K562 (cell line): ENCODE results near the gene MICAL2. TPM values are rescaled to one million over a fixed set of nuclear protein-coding genes. Genes with fewer than 3 reads are reported as not detected.

Experiments used
- ATAC-seq: fragments of 200-7000 bp; cut with Tn5 transposase; 3 replicates; pipeline ENCODE4 v1.9.1; 2020; ENCODE audit warnings: moderate library complexity
- BruUV-seq: library from RNA; stranded (reverse); fragments of 400-500 nt; replicated peaks from 2 replicates; lab custom pipeline; 2021; lab: Mats Ljungman, UMichigan
- CTCF ChIA-PET: fragments of 300-600 bp; formaldehyde crosslinking; extraction: SDS; loops from one replicate; lab custom pipeline; 2021; ENCODE audit warnings: low intra/inter-chr PET ratio; lab: Yijun Ruan, JAX
- POLR2A ChIA-PET: fragments of 300-600, 350-650 bp; sonication (Branson Sonifier 250); formaldehyde crosslinking; extraction: SDS; loops from one replicate; lab custom pipeline; 2021; ENCODE audit warnings: antibody characterized with exemption, inconsistent platforms; lab: Yijun Ruan, JAX
- DNase-seq, 4 experiments: peaks; one replicate each; pipeline versions ENCODE4 v3.0.0 to v3.0.0-alpha.2; 2011 to 2018; ENCODE audit warnings: low spot score in 3 of 4, mixed read lengths in 3 of 4; ENCODE audit errors: extremely low read depth in 1 of 4
- FAIRE-seq: peaks from 2 replicates; lab custom pipeline; 2011; peaks lifted over from hg19 to GRCh38; lab: Jason Lieb, UNC
- H2AFZ ChIP-seq: 2 replicates; pipeline ENCODE4 v1.6.0; 2011; ENCODE audit warnings: low read depth, low read length, control low read depth, inconsistent platforms
- H3K27ac ChIP-seq: fragments of 200-600 bp; 3 replicates; pipeline ENCODE4 v1.8.0; 2011; ENCODE audit warnings: low read depth, mild to moderate bottlenecking, control low read depth, inconsistent platforms, low read length, moderate library complexity, mixed read lengths; ENCODE audit errors: extremely low read depth
- H3K27me3 ChIP-seq, 2 experiments: fragments of 300-600 bp in 1 of 2; 2 replicates in 1 of 2; 3 replicates in 1 of 2; pipeline versions ENCODE4 v1.6.0 to v1.8.0; 2011; ENCODE audit warnings: inconsistent platforms in 2 of 2, low read length in 2 of 2, mild to moderate bottlenecking in 1 of 2, mixed read lengths in 1 of 2, moderate library complexity in 1 of 2; ENCODE audit not compliant: control insufficient read depth in 2 of 2, insufficient read depth in 2 of 2
- H3K36me3 ChIP-seq: fragments of 300-600 bp; 3 replicates; pipeline ENCODE4 v1.8.0; 2011; ENCODE audit warnings: mild to moderate bottlenecking, low read length, inconsistent platforms; ENCODE audit not compliant: control insufficient read depth, insufficient read depth
- H3K4me1 ChIP-seq, 2 experiments: fragments of 200-600 bp in 1 of 2; replicated peaks in 1 of 2; 2 replicates in 1 of 2; 3 replicates in 1 of 2; pipeline versions ENCODE4 v1.5.1 to v1.8.0; 2011; ENCODE audit warnings: inconsistent platforms in 2 of 2, low read length in 2 of 2, mild to moderate bottlenecking in 1 of 2, mixed read lengths in 1 of 2, moderate library complexity in 1 of 2; ENCODE audit not compliant: control insufficient read depth in 2 of 2, insufficient read depth in 2 of 2
- H3K4me2 ChIP-seq: 2 replicates; pipeline ENCODE4 v1.6.1; 2011; ENCODE audit warnings: low read length, control low read depth, inconsistent platforms, mixed read lengths; ENCODE audit not compliant: insufficient read depth
- H3K4me3 ChIP-seq: fragments of 200-600 bp; sonication (generic), shearing (Covaris generic); 2 replicates; pipeline ENCODE4 v1.5.1; 2016; ENCODE audit warnings: control low read depth, inconsistent platforms
- H3K79me2 ChIP-seq: fragments of 200-600 bp; 3 replicates; pipeline ENCODE4 v1.8.0; 2011; ENCODE audit warnings: low read length, inconsistent platforms; ENCODE audit not compliant: control insufficient read depth, insufficient read depth
- H3K9ac ChIP-seq, 2 experiments: 2 replicates each; pipeline versions ENCODE4 v1.6.0 to v1.6.1; 2011; ENCODE audit warnings: low read depth in 2 of 2, low read length in 2 of 2, control low read depth in 1 of 2, inconsistent platforms in 1 of 2, mild to moderate bottlenecking in 1 of 2, mixed read lengths in 1 of 2; ENCODE audit not compliant: insufficient read depth in 1 of 2
- H3K9me1 ChIP-seq: one replicate; pipeline ENCODE4 v1.6.0; 2011; ENCODE audit warnings: inconsistent platforms, mild to moderate bottlenecking, low read length, moderate library complexity; ENCODE audit not compliant: control insufficient read depth, insufficient read depth
- H3K9me3 ChIP-seq: replicated peaks from 2 replicates; pipeline ENCODE4 v1.5.1; 2011; ENCODE audit warnings: low read depth, low read length, inconsistent platforms; ENCODE audit not compliant: control insufficient read depth, insufficient read depth
- H4K20me1 ChIP-seq: replicated peaks from 2 replicates; pipeline ENCODE4 v1.6.1; 2011; ENCODE audit warnings: low read length, inconsistent platforms, mixed read lengths; ENCODE audit not compliant: control insufficient read depth, insufficient read depth
- ARID4B ChIP-seq: sonication (generic); formaldehyde crosslinking; IDR thresholded peaks from 2 replicates; pipeline ENCODE4 v1.8.0; 2022; ENCODE audit warnings: mild to moderate bottlenecking, missing genetic modification reagents
- ATF7 ChIP-seq: fragments of 450-650 bp; IDR thresholded peaks from 2 replicates; pipeline ENCODE4 v1.7.1; 2014; ENCODE audit warnings: mild to moderate bottlenecking, moderate library complexity
- CBX8 ChIP-seq: fragments of 200-600 bp; sonication (generic); IDR thresholded peaks from 2 replicates; pipeline ENCODE4 v1.6.1; 2012; ENCODE audit warnings: borderline replicate concordance, mixed run types, low read depth, mild to moderate bottlenecking, moderate library complexity, mixed read lengths, low read length, control low read depth, inconsistent platforms; ENCODE audit not compliant: poor library complexity, severe bottlenecking; ENCODE audit errors: extremely low read depth
- HDAC2 ChIP-seq: fragments of 450-650 bp; IDR thresholded peaks from 2 replicates; pipeline ENCODE4 v1.6.1; 2016; ENCODE audit warnings: mild to moderate bottlenecking
- HES1 ChIP-seq: fragments of 450-650 bp; IDR thresholded peaks from 2 replicates; pipeline ENCODE4 v1.6.1; 2016; ENCODE audit warnings: low read depth, mild to moderate bottlenecking, moderate library complexity
- HSF4 ChIP-seq: fragments of 250-450 bp; sonication (Bioruptor Pico); IDR thresholded peaks from 2 replicates; pipeline ENCODE4 v2.1.2; 2022; ENCODE audit warnings: mild to moderate bottlenecking, moderate library complexity, borderline replicate concordance
- MEIS2 ChIP-seq: fragments of 450-650 bp; IDR thresholded peaks from 2 replicates; pipeline ENCODE4 v1.6.1; 2014; ENCODE audit warnings: mild to moderate bottlenecking; ENCODE audit not compliant: partially characterized antibody
- NCOA4 ChIP-seq: fragments of 450-650 bp; IDR thresholded peaks from 2 replicates; pipeline ENCODE4 v1.6.1; 2018; ENCODE audit warnings: mild to moderate bottlenecking; ENCODE audit not compliant: partially characterized antibody
- ZFX ChIP-seq: sonication (generic); formaldehyde crosslinking; IDR thresholded peaks from 2 replicates; pipeline ENCODE4 v1.8.0; 2022; ENCODE audit warnings: mild to moderate bottlenecking, missing genetic modification reagents, moderate library complexity
- ZNF140 ChIP-seq: fragments of 250-450 bp; sonication (Bioruptor Pico); IDR thresholded peaks from 2 replicates; pipeline ENCODE4 v1.8.0; 2021; ENCODE audit warnings: moderate library complexity, mild to moderate bottlenecking, inconsistent platforms
- ZNF785 ChIP-seq: fragments of 250-450 bp; sonication (Bioruptor Pico); IDR thresholded peaks from 2 replicates; pipeline ENCODE4 v1.4.0; 2020; ENCODE audit warnings: mild to moderate bottlenecking
- WGBS: fragments of 100-300 bp; shearing (Covaris generic); methylation state at CpG from one replicate; pipeline ENCODE4 v1.1.6; 2016; ENCODE audit warnings: low coverage, mixed read lengths; ENCODE audit not compliant: insufficient coverage; ENCODE audit errors: missing lambda C conversion rate; 5-methylcytosine and 5-hydroxymethylcytosine counted together
- in situ Hi-C: fragments of 300-500 bp; cut with MboI; formaldehyde crosslinking; loops from 4 replicates; pipeline ENCODE4 v1.15.0; 2018; ENCODE audit warnings: inconsistent platforms, mixed read lengths
- intact Hi-C: fragments of 100-400 bp; cut with micrococcal nuclease; formaldehyde crosslinking; loops from 2 replicates; pipeline ENCODE4 v1.14.2; 2022
- polyA plus RNA-seq, 8 experiments: library from polyadenylated mRNA; depleted of rRNA in 4 of 8; stranded (reverse) in 5 of 8; unstranded in 3 of 8; fragments of >200 nt; fragmentation: Nextera tagmentation in 2 of 8; fragmentation: Illumina TruSeq in 1 of 8; extraction: Ambion mirVana in 2 of 8; extraction: Trizol in 1 of 8; gene quantifications; 2 replicates each; pipeline versions ENCODE4 v1.2.1 to v1.2.3, GENCODE V29; 2011 to 2014; ENCODE audit warnings: inconsistent platforms in 1 of 8, missing spikeins in 1 of 8
- total RNA-seq, 7 experiments: library from RNA; depleted of rRNA in 6 of 7; stranded (reverse); fragments of >200 nt in 6 of 7; fragmentation: Illumina TruSeq in 2 of 7; extraction: Trizol in 2 of 7; gene quantifications; 2 replicates each; pipeline versions ENCODE4 v1.2.1 to v1.2.3, GENCODE V29; 2011 to 2021; ENCODE audit warnings: low replicate concordance in 1 of 7
- TF ChIP-seq, protein P1 (sequence below), 2 experiments: fragments of 450-650 bp in 1 of 2; IDR thresholded peaks; 2 replicates each; pipeline ENCODE4 v1.6.1; 2011 to 2017; ENCODE audit warnings: low read depth in 2 of 2, antibody characterized with exemption in 1 of 2, borderline replicate concordance in 1 of 2, low read length in 1 of 2, mild to moderate bottlenecking in 1 of 2, mixed read lengths in 1 of 2; ENCODE audit not compliant: control insufficient read depth in 1 of 2

Gene MICAL2
- total and polyA plus RNA-seq, 9 of the 15 experiments (the other 6 are each of a cell fraction or from before 2014, with no cell fraction given), result 4.7 to 64.2 (median 33.6) TPM

- TF ChIP-seq, protein P1, sequence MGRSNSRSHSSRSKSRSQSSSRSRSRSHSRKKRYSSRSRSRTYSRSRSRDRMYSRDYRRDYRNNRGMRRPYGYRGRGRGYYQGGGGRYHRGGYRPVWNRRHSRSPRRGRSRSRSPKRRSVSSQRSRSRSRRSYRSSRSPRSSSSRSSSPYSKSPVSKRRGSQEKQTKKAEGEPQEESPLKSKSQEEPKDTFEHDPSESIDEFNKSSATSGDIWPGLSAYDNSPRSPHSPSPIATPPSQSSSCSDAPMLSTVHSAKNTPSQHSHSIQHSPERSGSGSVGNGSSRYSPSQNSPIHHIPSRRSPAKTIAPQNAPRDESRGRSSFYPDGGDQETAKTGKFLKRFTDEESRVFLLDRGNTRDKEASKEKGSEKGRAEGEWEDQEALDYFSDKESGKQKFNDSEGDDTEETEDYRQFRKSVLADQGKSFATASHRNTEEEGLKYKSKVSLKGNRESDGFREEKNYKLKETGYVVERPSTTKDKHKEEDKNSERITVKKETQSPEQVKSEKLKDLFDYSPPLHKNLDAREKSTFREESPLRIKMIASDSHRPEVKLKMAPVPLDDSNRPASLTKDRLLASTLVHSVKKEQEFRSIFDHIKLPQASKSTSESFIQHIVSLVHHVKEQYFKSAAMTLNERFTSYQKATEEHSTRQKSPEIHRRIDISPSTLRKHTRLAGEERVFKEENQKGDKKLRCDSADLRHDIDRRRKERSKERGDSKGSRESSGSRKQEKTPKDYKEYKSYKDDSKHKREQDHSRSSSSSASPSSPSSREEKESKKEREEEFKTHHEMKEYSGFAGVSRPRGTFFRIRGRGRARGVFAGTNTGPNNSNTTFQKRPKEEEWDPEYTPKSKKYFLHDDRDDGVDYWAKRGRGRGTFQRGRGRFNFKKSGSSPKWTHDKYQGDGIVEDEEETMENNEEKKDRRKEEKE (IDR thresholded peaks at IDR 0.05; ENCODE audit: borderline replicate concordance in 1 of 2, control insufficient read depth in 1 of 2, low read depth in 2 of 2, low read length in 1 of 2), result no peak
- TF ChIP-seq ZNF785 (CRISPR knock-in tag) (no peak), HSF4 (CRISPR knock-in tag) (no peak), ATF7 (no peak)
These were observed 38.1 kb downstream of the MICAL2 start (continued) for GRCh38 chr11:12148466-12148865.

DNA sequence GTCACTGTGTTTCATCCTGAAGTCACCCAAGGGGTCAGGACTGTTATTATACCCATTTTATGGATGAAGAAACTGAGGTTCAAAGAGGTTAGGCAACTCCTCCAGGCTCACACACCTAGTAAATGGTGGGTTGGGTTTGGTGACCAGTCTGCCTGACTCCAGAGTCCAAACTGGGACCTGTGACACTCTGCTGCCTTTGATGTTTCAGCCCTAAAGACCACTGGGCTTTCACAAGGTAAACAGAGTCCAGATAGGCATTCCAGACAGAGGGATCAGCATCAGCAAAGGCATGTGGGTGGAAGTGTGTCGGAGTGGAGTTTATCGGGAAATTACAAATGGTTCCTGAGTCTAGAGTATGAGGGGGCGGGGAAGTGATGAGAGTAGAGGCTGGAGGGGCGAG lies 38.5 kb downstream of the MICAL2 start:
- H3K4me3 ChIP-seq, result no peak overlapping the region
- H3K79me2 ChIP-seq, result peaks cover 15% of the 10 kb centered on the region; the same call in 2 of the 3 replicates
- in situ Hi-C loops, result no loop called here
- H3K27ac ChIP-seq, result peak overlapping the region; percentile 97
- ChIA-PET CTCF (no interaction called here), POLR2A (interaction anchor here (0.5 to 1.0 kb wide), 2 partner anchors 13 kb away, joined by 3 to 4 read pairs; no protein-coding TSS in a partner anchor)
- BruUV-seq, result no TSS peak
- H2AFZ ChIP-seq, result 0 out of 2 replicates have a peak overlapping the region, but pooled peaks have one; percentile 78
- H3K9me1 ChIP-seq, result peaks cover 9% of the 10 kb centered on the region
- WGBS, result 23% methylated on average over 3 of the region's 4 CpGs
- peak overlapping the region; percentile 70 for H3K4me2 ChIP-seq
- peak overlapping the region in 1 of 2 experiments; percentile 62; a peak in 3 of 4 replicates for H3K9ac ChIP-seq
- peaks cover 5% of the 10 kb centered on the region; the same call in 1 of the 2 replicates for H4K20me1 ChIP-seq
- intact Hi-C loops, result no loop called here
- peak in 2 of 4 experiments; percentile 33 to 42 for DNase-seq
- H3K9me3 ChIP-seq, result no peaks in the 10 kb centered on the region
- H3K4me1 ChIP-seq, result peaks cover 32 to 60% of the 10 kb centered on the region in 2 experiments
- H3K27me3 ChIP-seq, result no peaks in the 10 kb centered on the region
- peak; percentile 15; the same call in 2 of the 3 replicates for ATAC-seq
- no peak for FAIRE-seq
- peaks cover 15% of the 10 kb centered on the region; the same call in 2 of the 3 replicates for H3K36me3 ChIP-seq
- TF ChIP-seq HDAC2 (peak; percentile 95), ARID4B (CRISPR knock-in tag) (0 out of 2 replicates have a peak, but pooled peaks have one; percentile 41), NCOA4 (peak; percentile 11), CBX8 (no peak), ZFX (CRISPR knock-in tag) (no peak), MEIS2 (no peak), ZNF140 (no peak), HES1 (no peak)
